ENCODE results near the gene BCAS3. TPM values are rescaled to one million over a fixed set of nuclear protein-coding genes. Genes with fewer than 3 reads are reported as not detected.

Gene BCAS3
- total RNA-seq, 1 donor from 2014 or later = 44.8 TPM

DNA sequence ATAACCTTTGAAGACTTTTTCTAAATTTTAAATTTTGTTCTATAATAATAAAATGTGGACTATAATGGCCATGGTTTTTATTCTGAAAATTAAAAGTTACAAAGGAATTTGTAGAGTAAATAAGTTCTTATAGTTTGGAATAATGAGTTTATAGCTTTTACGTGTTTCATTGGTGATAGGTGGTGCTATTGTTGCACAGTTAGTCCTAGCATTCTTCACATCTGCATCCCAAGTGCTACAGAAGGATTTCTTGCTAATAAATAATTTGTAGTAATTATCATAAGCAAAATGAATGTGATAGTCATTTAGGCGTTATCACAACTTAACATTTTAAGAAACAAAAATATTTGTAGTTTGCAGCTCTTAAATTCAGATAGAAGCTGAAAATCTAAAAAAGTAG, 67.9 kb downstream of the BCAS3 start:
- no peaks in the 10 kb centered on the region for H3K9me3 Mint-ChIP-seq (ENCODE audit: unreplicated experiment)
- DNase-seq = no peak
- no peaks in the 10 kb centered on the region for H3K27me3 Mint-ChIP-seq (ENCODE audit: unreplicated experiment)
- no peak for TF ChIP-seq CTCF (IDR thresholded peaks at IDR 0.05; ENCODE audit: partially characterized antibody, unreplicated experiment)
- H3K27ac Mint-ChIP-seq (ENCODE audit: unreplicated experiment) = no peak overlapping the region
- H3K4me3 Mint-ChIP-seq (ENCODE audit: unreplicated experiment) = no peak overlapping the region
- peaks cover 2% of the 10 kb centered on the region for H3K36me3 Mint-ChIP-seq (ENCODE audit: unreplicated experiment)
- peaks cover 3% of the 10 kb centered on the region for H3K4me1 Mint-ChIP-seq (ENCODE audit: low read depth, unreplicated experiment)

DNA sequence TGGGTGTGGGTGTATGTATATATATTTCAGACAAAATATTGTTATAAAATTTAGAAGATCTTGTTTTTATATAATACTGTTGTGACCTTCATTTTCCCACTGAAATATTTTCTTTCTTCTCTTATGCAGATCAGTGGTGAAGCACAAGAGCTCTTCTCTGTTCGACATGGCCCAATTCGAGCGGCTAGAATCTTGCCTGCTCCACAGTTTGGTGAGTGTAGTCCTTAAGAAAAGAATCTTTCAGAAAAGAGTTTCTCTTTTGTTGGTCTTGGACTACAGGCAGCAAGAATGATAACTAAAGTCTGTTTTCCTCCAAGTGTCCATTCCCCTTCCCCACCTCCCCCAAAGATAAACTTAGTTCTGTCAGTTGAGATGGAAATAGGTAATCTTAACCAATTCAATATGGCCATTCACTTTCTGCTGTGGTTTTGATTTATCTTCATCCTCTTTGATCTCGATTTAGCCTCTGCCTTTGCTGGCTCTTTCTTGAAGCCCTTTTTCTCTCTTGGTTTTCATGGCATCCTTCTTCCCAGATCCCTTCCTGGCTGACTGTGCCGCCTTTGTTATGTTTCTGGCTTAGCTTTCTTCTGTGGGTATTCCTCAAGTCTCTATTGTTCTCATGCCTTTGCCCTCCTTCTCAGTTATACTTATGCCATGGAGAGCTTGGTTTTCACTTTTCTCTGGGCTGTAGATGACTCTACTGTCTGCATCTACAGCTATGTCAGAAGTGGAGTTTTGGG, 69.6 kb downstream of the BCAS3 start:
- Mint-ChIP-seq H3K27me3 (ENCODE audit: unreplicated experiment) (no peaks in the 10 kb centered on the region), H3K36me3 (ENCODE audit: unreplicated experiment) (peaks cover 8% of the 10 kb centered on the region), H3K9me3 (ENCODE audit: unreplicated experiment) (no peaks in the 10 kb centered on the region), H3K27ac (ENCODE audit: unreplicated experiment) (no peak overlapping the region), H3K4me1 (ENCODE audit: low read depth, unreplicated experiment) (peaks cover 3% of the 10 kb centered on the region), H3K4me3 (ENCODE audit: unreplicated experiment) (no peak overlapping the region)
- no peak for TF ChIP-seq CTCF (IDR thresholded peaks at IDR 0.05; ENCODE audit: partially characterized antibody, unreplicated experiment)
- DNase-seq = no peak

DNA sequence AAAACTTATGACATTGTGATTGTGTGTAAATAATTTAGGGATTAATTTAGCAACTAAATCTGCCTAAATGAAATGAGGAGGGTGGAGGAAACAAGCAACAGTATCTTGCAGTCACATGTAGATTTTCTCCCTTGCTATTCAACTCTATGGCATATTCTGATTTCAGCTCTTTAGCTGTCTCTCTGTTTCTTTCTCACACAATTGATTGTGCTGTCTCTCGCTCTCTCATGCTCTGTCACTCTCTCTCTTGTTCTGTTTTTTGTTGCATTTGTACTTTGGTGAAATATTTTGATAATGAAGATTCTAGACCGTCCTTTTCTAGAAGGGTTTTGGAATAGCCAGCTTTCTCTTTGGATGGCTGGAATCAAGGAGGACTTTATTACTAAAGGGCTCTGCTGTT, 70.6 kb downstream of the BCAS3 start:
- no peak for DNase-seq
- Mint-ChIP-seq H3K27me3 (ENCODE audit: unreplicated experiment) (no peaks in the 10 kb centered on the region), H3K27ac (ENCODE audit: unreplicated experiment) (no peak overlapping the region), H3K4me1 (ENCODE audit: low read depth, unreplicated experiment) (peaks cover 3% of the 10 kb centered on the region), H3K4me3 (ENCODE audit: unreplicated experiment) (no peak overlapping the region), H3K9me3 (ENCODE audit: unreplicated experiment) (no peaks in the 10 kb centered on the region), H3K36me3 (ENCODE audit: unreplicated experiment) (peaks cover 8% of the 10 kb centered on the region)
- no peak for TF ChIP-seq CTCF (IDR thresholded peaks at IDR 0.05; ENCODE audit: partially characterized antibody, unreplicated experiment)

DNA sequence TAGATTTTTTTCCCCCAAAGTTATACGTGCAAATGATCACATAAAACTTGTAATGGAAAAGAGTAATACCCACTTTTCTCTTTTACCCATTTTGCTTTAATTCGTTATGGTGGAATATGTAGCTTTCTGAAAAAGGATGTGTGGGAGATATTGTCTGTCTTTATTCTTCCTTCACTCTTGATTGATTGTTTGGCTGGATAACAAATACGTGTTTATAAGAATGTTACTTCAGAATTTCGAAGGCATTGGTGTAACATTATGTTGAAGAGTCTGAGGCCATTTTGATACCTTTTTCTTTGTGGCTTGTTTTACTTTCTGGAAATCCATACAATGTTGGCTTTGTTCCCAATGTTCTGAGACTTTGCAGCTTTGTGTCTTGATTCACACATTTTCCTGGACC, 71.4 kb downstream of the BCAS3 start:
- H3K9me3 Mint-ChIP-seq (ENCODE audit: unreplicated experiment) = no peaks in the 10 kb centered on the region
- TF ChIP-seq CTCF (IDR thresholded peaks at IDR 0.05; ENCODE audit: partially characterized antibody, unreplicated experiment) = no peak
- H3K27ac Mint-ChIP-seq (ENCODE audit: unreplicated experiment) = no peak overlapping the region
- no peak overlapping the region for H3K4me3 Mint-ChIP-seq (ENCODE audit: unreplicated experiment)
- H3K4me1 Mint-ChIP-seq (ENCODE audit: low read depth, unreplicated experiment) = no peaks in the 10 kb centered on the region
- peaks cover 8% of the 10 kb centered on the region for H3K36me3 Mint-ChIP-seq (ENCODE audit: unreplicated experiment)
- DNase-seq = no peak
- H3K27me3 Mint-ChIP-seq (ENCODE audit: unreplicated experiment) = no peaks in the 10 kb centered on the region

GRCh38 chr17:60749708-60750107, 72.1 kb downstream of the BCAS3 start:
- no peak for DNase-seq
- TF ChIP-seq CTCF (IDR thresholded peaks at IDR 0.05; ENCODE audit: partially characterized antibody, unreplicated experiment) = no peak
- no peak overlapping the region for H3K27ac Mint-ChIP-seq (ENCODE audit: unreplicated experiment)
- peaks cover 8% of the 10 kb centered on the region for H3K36me3 Mint-ChIP-seq (ENCODE audit: unreplicated experiment)
- no peaks in the 10 kb centered on the region for H3K9me3 Mint-ChIP-seq (ENCODE audit: unreplicated experiment)
- H3K4me1 Mint-ChIP-seq (ENCODE audit: low read depth, unreplicated experiment) = no peaks in the 10 kb centered on the region
- no peak overlapping the region for H3K4me3 Mint-ChIP-seq (ENCODE audit: unreplicated experiment)
- H3K27me3 Mint-ChIP-seq (ENCODE audit: unreplicated experiment) = no peaks in the 10 kb centered on the region

All from glutamatergic neuron (in vitro differentiated cells).